H1 (cell line): ENCODE results near the gene PDZK1IP1. TPM values are rescaled to one million over a fixed set of nuclear protein-coding genes. Genes with fewer than 3 reads are reported as not detected.
A peak's percentile ranks its signal among the peaks of the same experiment; 100 is the strongest.

Experiments
- ASH2L ChIP-seq: fragments of 200-600, 300-600 bp; sonication (generic); IDR thresholded peaks from one replicate; pipeline ENCODE4 v1.7.1; 2017; ENCODE audit warnings: low read length
- BCL11A ChIP-seq, 2 experiments: IDR thresholded peaks; one replicate each; pipeline ENCODE4 v1.6.1; 2011; ENCODE audit warnings: low read depth in 2 of 2, low read length in 2 of 2, mild to moderate bottlenecking in 2 of 2
- CREB1 ChIP-seq: IDR thresholded peaks from 2 replicates; pipeline ENCODE4 v1.6.1; 2012; ENCODE audit warnings: inconsistent platforms
- RBBP5 ChIP-seq: IDR thresholded peaks from 2 replicates; pipeline ENCODE4 v1.7.1; 2012; ENCODE audit warnings: low read depth, mild to moderate bottlenecking, inconsistent platforms, low read length, moderate library complexity, borderline replicate concordance
- SUZ12 ChIP-seq: fragments of 200-600 bp; sonication (generic); IDR thresholded peaks from 2 replicates; pipeline ENCODE4 v1.6.1; 2012; ENCODE audit warnings: mild to moderate bottlenecking, inconsistent platforms, low read length, moderate library complexity, mixed read lengths
- TBP ChIP-seq: IDR thresholded peaks from 2 replicates; pipeline ENCODE4 v1.6.1; 2011; ENCODE audit warnings: low read depth, low read length, improper control_type of control experiment
- polyA plus RNA-seq, 7 experiments: library from polyadenylated mRNA; depleted of rRNA in 3 of 7; stranded (reverse) in 5 of 7; unstranded in 2 of 7; fragments of >200 nt in 5 of 7; fragments of 200-250 nt in 2 of 7; gene quantifications; 1 replicate in 5 of 7; 2 replicates in 1 of 7; 4 replicates in 1 of 7; pipeline versions ENCODE4 v1.2.1 to v1.2.3, GENCODE V29; 2011 to 2013; ENCODE audit warnings: missing spikeins in 2 of 7, mixed read lengths in 2 of 7
- total RNA-seq: library from RNA; stranded (reverse); fragmentation: NEBNext Ultra II Directional; extraction: Animal tissue kit (Norgen Biotek cat#: 25700); gene quantifications from 2 replicates; pipeline ENCODE4 v1.2.1, GENCODE V29; 2021
- TF ChIP-seq, protein P1 (sequence below): IDR thresholded peaks from 2 replicates; pipeline ENCODE4 v1.6.1; 2012; ENCODE audit warnings: inconsistent platforms

PDZK1IP1 gene
- total and polyA plus RNA-seq, 2 of the 8 experiments (the other 6 are each of a cell fraction or from before 2014, with no cell fraction given), result 0.17 TPM; not detected in 1

- TF ChIP-seq TBP (no peak), RBBP5 (peak; percentile 47; the same call in 1 of the 2 replicates), SUZ12 (peak; percentile 48; the same call in 1 of the 2 replicates), BCL11A (IDR thresholded peaks at IDR 0.05; ENCODE audit: low read depth in 2 of 2, low read length in 2 of 2) (no peak), ASH2L (peak; percentile 35), CREB1 (no peak)
- TF ChIP-seq, protein P1, sequence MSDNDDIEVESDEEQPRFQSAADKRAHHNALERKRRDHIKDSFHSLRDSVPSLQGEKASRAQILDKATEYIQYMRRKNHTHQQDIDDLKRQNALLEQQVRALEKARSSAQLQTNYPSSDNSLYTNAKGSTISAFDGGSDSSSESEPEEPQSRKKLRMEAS, result no peak
Observed at GRCh38 chr1:47230692-47231300, 41.0 kb upstream of the PDZK1IP1 start (continued).
